SHP77 treated with DMSO at 0.1 percent for 48 hours (cell line): Measurements from ENCODE around the gene SLC27A4.
"Not testable (repeated sequence)": the region's sequence is repeated elsewhere in the genome, so short reads cannot be mapped to it uniquely, and the experiment has no call there.

Experiments
- DNase-seq: peaks from one replicate; lab custom pipeline; 2025; lab: John Stamatoyannopoulos, UW

SLC27A4 gene

DNA sequence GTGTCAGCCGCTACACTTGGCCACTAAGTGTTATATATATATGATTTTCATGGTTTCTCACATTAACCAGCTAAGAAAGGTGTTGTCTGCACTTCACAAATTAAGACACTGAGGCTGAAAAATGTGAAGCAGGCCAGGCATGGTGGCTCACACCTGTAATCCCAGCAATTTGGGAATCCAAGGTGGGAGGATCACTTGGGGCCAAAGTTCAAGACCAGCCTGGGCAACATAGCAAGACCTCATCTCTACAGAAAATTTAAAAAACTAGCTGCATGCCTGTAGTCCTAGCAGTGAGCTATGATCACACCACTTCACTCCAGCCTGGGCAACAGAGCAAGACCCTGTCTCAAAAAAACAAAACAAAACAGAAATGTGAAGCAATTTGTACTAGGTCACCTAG lies 15.9 kb upstream of the SLC27A4 start:
- no peak for DNase-seq

DNA sequence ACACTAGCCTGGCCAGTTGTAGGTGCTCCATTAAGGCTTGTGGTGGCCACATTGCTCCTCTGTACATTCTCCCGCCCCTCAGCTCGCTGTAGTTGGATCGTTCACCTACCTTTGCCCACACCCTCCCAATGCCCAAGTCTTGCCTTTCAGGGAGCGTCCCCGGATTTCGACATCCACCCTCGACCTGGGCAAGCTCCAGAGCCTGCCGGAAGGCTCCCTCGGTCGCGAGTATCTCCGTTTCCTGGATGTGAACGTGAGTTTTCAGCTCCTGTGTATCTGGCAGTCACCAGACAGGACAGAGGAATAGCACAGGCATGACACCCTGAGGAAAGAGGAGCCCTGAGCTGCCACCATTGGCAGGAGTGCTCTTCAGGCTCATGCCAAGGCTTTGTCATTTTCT lies 14.7 kb upstream of the SLC27A4 start:
- no peak for DNase-seq

DNA sequence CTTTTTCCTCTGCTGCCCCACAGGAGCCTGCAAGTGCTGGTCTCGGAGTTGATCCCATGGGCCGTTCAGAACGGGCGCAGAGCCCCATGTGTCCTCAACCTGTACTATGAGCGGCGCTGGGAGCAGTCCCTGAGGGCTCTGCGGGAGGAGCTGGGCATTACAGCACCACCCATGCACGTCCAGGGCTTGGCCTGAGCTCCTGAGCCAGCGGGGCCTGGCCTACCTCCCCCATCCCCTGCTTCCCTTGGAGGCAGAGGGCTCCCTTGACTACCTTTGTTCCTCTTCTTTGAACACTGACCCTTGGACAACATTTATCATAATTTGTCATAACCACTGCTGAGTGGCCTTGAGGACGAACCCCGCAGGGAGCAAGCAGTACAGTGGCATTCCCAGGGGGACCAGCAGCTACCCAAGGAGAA lies 6.9 kb upstream of the SLC27A4 start:
- DNase-seq, result no peak

DNA sequence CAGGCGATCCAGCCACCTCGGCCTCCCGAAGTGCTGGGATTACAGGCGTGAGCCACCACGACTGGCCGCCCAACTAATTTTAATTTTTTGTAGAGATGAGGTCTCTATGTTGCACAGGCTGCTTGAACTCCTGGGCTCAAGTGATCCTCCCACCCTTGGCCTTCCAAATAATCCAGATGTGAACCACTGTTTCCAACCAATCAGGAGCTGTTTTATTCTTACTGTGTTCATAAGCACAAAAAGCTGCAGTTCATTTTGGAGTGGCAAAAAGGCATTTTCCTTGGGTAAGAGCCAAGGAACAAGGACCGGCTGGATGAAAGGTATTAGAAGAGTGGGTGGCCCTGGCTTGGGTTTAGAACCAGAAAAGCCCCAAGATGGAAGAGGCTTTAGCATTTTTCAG lies 5.2 kb upstream of the SLC27A4 start:
- DNase-seq, result no peak

DNA sequence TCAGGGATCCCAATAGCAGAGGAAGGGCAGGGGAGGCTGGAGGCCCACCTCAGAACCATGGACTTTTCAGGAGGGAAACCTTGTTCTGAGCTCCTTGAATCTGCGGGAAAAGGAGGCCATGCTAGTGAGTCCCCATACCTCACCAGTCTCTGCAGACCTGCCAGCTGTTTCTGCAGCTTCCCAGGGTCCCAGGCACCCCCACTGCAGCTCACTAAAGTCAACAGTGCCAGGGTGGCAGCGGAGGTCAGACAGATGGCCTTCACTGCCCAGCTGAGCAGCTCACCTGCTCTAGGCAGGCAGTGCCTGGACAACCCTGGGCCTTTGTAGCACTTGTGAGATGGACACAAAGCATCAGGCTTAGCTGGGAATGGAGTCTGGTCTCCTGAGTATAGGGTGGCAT lies 4.4 kb upstream of the SLC27A4 start:
- no peak for DNase-seq

DNA sequence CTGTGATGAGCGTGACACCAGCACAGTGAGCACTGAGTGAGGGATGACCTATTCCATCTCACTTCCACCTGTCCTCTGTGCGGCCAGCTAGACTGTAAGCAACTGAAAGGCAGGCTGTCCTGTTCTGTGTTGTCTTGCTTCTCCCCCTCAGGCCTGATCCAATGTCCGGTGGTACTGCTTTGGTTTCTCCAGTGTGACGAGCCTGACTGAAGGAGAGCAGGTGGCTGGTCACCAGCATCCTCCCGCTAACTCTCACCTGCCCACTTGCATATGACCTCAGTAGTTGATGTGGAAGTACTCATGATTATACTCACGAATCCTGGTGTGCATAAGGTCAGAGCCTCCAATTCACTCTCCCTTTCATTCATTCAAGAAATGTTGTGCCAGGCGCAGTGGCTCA lies 2.4 kb upstream of the SLC27A4 start:
- DNase-seq, result no peak

DNA sequence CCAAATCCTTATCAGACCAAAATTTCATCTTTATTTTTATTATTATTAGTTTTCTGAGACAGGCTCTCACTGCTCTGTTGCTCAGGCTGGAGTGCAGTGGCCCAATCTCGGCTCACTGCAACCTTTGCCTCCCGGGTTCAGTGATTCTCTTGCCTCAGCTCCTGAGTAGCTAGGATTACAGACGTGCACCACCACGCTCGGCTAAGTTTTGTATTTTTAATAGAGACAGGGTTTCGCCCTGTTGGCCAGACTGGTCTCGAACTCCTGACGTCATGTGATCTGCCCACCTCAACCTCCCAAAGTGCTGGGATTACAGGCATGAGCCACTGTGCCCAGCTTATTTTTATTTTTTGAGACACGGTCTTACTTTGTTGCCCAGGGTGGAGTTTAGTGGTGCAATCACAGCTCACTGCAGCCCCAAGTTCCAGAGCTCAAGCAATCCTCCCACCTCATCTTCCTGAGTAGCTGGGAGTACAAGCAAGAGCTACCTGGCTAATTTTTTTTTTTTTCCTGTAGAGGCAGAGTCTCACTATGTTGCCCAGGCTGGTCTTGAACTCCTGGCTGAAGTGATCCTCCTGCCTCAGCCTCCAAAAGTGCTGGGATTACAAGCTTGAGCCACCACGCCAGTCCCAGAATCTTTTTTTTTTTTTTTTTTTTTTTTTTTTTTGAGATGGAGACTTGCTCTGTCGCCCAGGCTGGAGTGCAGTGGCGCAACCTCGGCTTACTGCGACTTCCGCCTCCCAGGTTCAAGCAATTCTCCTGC lies 1.3 kb upstream of the SLC27A4 start:
- not testable (repeated sequence) for DNase-seq

DNA sequence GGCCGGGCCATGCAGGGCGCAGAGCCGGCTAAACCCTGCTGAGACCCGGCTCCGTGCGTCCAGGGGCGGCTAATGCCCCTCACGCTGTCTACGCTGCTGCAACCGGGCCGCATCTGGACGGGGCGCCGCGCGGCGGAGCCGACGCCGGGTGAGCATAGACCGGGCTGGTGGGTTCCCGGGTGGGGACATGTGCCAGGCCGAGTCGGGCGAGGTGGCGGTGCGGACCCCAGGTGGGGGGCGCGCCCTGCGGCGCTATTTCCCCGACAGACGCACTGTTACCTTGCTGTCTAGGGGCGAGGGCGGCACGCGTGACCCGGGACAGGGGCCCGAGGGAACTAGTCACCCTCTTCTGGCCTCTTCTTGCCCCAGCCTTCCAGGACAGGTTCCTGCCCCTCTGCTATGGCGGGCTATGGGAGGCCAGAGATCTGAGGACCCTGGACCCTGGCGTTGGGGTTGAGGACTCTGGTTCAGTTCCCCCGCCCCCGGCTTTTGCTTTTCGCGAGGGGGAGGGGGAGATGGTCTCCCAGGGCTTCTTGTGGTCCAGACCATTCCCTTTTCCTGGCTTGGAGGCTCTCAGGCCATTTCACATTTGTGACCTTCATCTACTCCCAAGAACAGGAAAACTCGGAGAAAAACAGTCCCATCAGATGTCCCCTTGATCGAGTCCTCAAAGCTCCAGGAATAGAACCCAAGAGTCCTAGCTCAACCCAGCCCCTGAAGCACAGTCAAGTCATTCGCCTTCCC lies 536 bp downstream of the SLC27A4 start:
- no peak for DNase-seq

DNA sequence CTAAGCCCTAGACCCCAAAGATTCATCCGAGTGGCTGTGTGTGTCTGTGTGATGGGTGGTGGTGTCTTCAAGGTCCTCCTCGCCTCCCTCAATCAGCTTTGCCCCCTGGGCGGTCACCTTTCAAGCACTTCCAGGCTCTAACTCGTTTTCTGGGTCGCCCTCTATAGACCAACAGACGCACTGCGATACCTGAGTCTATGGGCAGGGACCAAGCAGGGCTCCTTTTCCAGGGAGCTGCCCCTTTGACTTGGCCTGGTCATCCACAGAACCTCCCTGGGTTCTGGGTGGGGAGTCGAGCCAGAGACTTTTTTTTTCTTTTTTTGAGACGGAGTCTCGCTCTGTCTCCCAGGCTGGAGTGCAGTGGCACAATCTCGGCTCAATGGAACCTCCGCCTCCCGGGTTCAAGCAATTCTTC lies 1.1 kb downstream of the SLC27A4 start:
- peak; percentile 46 for DNase-seq

DNA sequence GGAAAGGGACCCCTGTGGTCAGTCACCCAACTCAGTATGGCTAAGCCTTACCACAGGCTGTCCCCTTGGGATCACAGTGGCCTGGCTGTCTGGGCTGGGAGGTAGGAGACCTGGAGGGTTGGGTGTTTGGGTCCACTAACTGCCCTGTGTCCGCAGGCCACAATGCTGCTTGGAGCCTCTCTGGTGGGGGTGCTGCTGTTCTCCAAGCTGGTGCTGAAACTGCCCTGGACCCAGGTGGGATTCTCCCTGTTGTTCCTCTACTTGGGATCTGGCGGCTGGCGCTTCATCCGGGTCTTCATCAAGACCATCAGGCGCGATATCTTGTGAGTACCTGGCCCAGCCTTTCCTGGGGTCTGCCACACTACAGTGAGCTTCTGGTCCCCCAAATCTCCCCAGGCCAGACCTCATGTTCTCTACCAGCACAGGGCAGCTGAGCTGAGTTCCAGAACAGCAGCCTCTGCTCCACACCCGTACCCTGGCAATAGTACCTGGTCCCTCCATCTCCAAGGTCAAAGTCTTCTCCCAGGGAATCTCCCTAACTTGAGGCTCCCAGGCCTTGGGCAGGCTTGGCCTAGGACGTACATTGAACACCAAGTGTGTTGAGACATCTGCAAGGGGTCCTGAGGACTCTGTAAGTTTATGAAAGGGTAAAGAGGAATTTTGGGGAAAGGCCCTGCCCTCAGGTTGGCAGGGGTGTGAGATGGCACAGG lies 2.8 kb downstream of the SLC27A4 start:
- no peak for DNase-seq

DNA sequence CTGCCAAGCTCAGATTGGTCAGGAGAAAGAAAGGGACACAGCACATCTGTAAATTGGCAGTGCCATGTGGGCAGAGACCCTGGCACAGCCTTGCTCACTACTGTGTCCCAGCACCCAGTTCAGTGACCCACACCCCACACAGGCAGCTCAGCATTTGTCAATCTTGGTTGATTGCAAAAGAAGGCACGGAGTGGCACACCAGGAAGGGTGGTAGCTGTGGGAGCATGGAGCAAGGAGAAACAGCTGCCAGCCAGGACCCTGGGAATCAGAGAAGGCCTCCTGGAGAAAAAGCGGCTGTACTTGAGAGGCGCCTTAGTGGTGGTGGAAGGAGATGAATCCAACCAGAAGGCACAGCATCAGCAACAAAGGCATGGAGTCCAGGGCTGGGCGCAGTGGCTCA lies 3.5 kb downstream of the SLC27A4 start:
- DNase-seq, result no peak

DNA sequence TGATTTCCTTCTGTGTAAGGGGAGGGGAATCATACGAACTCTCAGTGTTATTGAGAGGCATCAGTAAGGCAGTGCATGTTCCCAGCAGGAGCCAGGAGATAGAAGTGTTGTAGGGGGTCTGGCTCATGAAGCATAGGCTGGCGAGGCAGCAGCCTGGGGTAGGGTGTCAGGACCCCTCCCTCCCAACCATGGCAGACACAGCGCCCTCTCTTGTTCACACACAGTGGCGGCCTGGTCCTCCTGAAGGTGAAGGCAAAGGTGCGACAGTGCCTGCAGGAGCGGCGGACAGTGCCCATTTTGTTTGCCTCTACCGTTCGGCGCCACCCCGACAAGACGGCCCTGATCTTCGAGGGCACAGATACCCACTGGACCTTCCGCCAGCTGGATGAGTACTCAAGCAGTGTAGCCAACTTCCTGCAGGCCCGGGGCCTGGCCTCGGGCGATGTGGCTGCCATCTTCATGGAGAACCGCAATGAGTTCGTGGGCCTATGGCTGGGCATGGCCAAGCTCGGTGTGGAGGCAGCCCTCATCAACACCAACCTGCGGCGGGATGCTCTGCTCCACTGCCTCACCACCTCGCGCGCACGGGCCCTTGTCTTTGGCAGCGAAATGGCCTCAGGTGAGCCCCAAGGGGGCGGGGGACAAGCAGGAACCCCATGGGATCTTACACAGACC lies 4.7 kb downstream of the SLC27A4 start:
- DNase-seq, result no peak

DNA sequence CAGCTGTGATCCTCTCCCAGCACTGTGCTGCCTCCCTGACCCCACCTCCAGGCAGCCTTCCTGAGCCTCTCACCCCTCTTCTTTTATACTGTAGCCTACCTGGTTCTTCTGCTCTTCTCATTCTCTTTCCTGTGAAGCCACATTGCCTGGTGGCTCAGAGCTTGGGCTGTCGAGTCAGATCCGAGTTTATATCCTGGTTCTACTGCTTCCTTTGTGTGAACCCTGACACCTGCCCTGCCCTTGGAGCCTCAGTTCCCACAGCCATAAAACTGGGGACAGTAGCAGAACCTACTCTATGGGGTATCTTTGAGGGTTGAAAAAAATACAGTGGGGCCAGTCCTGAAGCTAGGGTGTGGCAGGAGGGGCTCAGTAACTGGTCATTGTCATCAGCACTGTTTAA lies 8.8 kb downstream of the SLC27A4 start:
- no peak for DNase-seq

DNA sequence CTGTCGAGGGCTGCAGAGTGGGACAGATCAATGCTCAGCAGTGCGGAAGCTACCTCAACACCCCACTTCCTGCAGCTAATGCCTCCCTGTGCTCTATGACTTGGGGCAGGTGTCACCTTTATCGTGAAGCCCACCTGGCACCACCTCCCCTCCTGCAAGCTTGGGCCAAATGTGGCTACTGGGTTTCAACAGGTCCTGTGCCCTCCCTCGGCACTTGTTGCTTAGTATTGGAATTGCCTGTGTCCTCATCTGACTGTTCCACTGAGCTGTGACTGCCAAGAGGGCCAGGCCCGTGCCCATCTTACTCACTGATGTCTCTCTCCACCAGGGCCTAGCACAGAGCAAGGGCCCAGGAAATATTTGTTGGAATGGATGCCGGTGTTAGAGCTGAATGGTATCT lies 9.4 kb downstream of the SLC27A4 start:
- DNase-seq, result no peak

DNA sequence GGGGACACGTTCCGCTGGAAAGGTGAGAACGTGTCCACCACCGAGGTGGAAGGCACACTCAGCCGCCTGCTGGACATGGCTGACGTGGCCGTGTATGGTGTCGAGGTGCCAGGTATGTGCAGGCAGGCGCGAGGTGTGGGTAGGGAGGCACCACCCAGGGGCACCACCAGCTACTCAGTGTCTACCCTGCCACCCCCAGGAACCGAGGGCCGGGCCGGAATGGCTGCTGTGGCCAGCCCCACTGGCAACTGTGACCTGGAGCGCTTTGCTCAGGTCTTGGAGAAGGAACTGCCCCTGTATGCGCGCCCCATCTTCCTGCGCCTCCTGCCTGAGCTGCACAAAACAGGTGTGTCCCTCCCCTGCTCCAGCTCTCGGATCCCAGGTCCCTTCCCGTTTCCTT lies 15.1 kb downstream of the SLC27A4 start:
- DNase-seq, result no peak

DNA sequence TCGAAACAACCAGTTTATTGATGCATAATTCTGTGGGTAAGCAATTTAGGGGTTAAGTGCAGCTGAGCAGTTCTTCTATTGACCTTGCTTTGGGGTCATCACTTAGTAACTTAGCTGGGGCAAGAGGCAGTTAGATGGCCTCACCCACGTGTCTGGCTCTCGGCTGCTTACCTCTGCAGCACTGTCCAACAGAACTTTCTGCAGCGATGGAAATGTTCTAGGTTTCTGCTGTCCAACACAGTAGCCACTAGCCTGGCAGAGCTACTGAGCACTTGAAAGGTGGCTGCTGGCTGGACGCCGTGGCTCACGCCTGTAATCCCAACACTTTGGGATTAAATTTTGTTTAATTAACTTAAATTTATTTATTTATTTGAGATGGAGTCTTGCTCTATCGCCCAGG lies 17.8 kb downstream of the SLC27A4 start:
- no peak for DNase-seq

DNA sequence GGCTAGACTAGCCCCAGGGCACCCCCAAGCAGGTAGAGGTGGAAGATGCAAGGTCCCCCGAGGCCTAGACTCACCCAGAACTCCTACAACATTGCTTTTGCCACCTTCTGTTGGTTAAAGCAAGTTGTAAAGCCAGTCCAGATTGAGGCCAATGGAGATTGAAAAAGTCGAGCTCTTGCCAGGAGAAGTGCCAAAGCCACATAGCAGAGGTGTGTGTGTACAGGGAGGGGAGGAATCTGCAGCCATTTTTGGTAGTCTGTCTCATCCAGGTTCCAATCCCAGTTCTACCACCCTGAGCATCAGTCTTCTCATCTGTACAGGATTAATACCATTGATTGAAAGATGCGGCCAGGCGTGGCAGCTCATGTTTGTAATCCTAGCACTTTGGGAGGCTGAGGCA lies 18.5 kb downstream of the SLC27A4 start:
- DNase-seq, result no peak

DNA sequence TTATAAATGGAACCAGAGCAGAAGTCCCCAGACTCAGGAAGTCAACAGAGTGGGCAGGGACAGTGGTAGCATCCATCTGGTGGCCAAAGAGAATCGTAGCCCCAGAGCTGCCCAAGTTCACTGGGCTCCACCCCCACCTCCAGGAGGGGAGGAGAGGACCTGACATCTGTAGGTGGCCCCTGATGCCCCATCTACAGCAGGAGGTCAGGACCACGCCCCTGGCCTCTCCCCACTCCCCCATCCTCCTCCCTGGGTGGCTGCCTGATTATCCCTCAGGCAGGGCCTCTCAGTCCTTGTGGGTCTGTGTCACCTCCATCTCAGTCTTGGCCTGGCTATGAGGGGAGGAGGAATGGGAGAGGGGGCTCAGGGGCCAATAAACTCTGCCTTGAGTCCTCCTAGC lies 20.5 kb downstream of the SLC27A4 start:
- DNase-seq, result no peak

DNA sequence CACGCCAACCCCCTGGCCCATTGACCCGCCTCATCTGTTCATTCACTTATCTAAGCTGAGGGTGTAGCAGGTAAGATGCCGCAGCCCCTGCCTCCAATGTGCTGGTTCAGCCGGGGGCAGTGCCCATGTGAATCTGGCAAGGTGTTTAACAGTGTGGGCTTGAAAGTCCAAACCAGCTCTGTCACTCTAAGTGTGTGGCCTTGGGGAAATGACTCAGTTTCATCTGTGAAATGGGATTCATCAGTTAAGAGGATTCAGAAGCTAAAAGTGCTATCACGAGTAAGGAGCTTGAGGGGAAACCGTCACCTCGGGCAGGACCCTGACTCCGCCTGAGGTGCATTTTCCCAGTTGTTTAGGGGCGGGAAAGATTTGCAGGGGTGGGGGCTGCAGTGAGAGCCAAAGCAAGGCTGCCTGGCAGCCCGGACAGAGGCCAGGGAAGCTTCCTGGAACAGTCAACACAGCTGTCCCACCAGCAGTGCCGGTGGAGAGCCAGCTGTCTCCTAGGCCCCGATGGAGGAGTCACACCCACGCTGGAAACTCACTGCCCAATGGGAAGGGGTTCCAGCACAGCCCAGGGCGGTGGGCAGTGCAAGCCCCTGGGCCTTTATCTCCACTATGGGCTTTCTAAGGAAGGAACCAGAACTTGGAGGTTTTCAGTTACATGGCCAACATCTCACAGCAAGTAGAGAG lies 21.1 kb downstream of the SLC27A4 start:
- DNase-seq, result peak; percentile 64

DNA sequence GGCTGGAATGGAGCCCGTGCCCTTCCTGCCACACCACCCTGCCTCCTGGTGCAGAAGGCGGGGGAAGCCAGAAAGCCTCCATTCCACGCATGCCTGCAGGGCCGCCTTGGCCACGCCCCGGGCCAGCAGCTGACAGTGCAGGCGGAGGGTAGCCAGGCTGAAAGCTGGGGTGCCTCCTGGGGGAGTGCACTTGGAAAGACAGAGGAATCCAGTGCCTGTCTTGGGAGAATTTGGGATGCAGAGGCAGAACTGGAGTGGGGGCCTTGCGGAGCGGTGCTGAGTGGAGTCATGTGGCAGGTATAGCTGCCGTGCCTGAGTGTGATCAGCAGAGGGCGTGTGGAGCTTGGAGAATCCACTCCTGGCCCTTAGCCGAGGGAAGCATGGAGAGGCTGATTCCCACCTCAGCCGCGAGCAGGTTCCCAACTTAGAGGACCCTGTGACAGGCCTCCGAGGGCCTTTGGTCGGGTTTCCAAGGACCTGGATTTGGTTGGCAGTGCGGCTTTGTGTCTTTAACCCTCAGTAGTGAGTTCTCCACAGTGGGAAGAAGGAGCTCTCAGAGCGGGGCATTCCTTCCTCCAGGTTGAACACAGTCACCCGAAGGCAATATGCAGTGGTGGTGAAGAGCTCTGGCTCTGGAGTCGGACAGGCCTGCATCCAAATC lies 21.8 kb downstream of the SLC27A4 start:
- peak; percentile 76 for DNase-seq

DNA sequence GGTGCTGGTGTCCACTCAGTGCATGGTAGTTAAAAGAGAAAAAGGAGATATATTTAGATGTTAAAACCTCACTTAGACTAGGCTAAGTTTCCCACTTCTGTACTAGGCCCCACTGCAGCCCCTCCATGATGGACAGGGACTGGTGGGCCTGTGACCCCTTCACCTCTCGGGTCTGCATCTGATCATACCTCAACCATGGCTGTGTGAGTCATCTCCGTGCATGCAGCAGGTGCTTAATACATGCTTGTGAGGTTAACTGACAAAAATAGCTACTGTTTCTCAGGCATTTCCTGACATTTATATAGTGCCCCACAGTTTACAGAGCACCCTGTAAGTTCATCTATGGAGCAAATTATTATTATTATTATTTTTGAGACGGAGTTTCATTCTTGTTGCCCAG lies 22.4 kb downstream of the SLC27A4 start:
- DNase-seq, result no peak
